AG04449 (cell line): ENCODE results near the gene PIBF1.

ENCODE experiments used
- CTCF ChIA-PET: fragments of 350-600 bp; formaldehyde crosslinking; extraction: SDS; loops from one replicate; lab custom pipeline; 2021; ENCODE audit warnings: antibody characterized with exemption; lab: Yijun Ruan, JAX
- POLR2A ChIA-PET: fragments of 400-600, 350-600 bp; formaldehyde crosslinking; extraction: SDS; loops from one replicate; lab custom pipeline; 2020; ENCODE audit warnings: antibody characterized with exemption, inconsistent platforms; lab: Yijun Ruan, JAX
- DNase-seq: peaks from one replicate; pipeline ENCODE4 v3.0.0-alpha.2; 2010; ENCODE audit warnings: low read depth, low spot score
- H3K4me3 ChIP-seq: 2 replicates; pipeline ENCODE4 v1.5.1; 2011; ENCODE audit warnings: low read depth, mild to moderate bottlenecking, control low read depth, low read length
- TF ChIP-seq, protein P1 (sequence below): IDR thresholded peaks from one replicate; pipeline ENCODE4 v1.5.1; 2011; ENCODE audit warnings: mild to moderate bottlenecking, moderate library complexity, low read length, control low read depth, inconsistent platforms; ENCODE audit not compliant: insufficient read depth; ENCODE audit errors: missing control alignments

Gene PIBF1

DNA sequence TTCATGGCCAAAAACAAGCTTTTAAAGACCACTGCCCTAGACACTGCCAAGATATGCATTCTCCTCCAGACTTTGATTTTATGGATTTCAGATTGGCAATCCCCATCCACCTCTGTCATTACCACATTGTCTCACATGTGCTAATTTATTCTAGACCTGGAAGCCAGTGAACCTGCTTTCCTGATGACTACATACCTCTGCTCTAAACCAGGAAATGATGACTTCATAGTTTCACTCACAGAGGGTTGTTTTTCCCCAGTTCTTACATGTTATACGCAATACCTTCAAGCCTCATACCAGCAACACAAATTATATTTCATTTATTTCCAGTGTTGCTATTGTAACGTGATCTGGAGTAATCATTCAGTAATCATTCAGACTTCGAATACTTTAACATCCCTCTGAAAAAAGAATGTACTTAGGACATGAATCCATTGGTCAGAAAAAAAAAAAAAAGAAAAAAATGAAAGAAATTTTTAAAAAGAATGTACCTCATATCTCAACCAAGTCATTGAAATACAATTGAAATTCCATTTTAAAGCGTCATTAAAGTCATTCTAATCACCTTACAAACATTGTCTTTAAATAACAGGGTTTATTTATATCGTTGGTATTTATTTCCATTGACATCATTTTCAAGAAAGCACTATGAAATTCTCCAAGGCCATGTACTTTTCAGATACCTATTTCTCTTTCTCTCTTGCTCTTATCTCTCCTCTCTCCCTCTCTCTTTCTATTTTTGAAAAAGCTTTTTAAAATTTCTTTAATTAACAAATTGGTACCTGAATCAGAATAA, 243.5 kb downstream of the PIBF1 start:
- ChIA-PET CTCF (no interaction called here), POLR2A (no interaction called here)
- TF ChIP-seq, protein P1, sequence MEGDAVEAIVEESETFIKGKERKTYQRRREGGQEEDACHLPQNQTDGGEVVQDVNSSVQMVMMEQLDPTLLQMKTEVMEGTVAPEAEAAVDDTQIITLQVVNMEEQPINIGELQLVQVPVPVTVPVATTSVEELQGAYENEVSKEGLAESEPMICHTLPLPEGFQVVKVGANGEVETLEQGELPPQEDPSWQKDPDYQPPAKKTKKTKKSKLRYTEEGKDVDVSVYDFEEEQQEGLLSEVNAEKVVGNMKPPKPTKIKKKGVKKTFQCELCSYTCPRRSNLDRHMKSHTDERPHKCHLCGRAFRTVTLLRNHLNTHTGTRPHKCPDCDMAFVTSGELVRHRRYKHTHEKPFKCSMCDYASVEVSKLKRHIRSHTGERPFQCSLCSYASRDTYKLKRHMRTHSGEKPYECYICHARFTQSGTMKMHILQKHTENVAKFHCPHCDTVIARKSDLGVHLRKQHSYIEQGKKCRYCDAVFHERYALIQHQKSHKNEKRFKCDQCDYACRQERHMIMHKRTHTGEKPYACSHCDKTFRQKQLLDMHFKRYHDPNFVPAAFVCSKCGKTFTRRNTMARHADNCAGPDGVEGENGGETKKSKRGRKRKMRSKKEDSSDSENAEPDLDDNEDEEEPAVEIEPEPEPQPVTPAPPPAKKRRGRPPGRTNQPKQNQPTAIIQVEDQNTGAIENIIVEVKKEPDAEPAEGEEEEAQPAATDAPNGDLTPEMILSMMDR, result no peak
- no peak overlapping the region for H3K4me3 ChIP-seq
- no peak for DNase-seq

DNA sequence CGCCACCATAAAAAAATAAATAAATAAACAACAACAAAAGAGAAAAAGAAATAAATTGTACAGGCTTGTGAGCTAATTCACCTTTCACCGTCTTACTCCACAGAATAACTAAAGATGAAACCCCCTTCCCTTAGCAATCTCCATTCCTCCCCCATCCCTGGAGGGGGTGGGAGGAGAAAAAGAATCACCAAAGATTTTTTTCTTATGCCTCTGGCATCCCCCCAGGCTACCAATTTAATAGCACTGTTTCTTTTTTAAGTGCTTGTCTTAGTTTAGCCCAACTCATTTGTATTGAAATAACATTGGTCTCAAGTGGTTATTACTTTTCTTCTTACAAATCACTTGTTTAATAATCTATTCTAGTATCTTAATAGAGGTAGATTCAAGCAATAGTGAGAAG, 253.0 kb downstream of the PIBF1 start:
- no peak overlapping the region for H3K4me3 ChIP-seq
- POLR2A ChIA-PET, result no interaction called here
- CTCF ChIA-PET, result interaction anchor here (1.1 to 1.4 kb wide), 2 partner anchors 21 to 195 kb away, joined by 3 to 4 read pairs; no protein-coding TSS in a partner anchor
- no peak for DNase-seq
- TF ChIP-seq, protein P1, result no peak

DNA sequence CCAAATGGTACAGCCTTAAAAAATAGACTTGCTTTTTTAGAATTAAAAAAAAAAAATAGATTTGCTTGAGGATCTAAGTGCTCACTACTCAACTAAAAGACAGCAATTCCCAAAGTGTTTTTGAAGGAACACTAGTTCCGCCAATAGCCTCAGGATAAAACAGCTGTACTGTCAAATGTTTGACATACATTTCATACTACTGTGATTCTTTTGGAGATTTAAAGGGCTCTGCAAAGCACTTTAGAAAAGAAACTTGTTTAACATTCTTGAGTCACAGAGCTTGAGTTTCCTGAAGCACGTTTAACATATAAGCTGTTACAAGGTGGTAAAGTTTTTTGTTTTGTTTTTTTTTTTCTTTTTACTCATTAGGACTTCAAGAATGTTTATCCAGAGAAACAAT, 253.7 kb downstream of the PIBF1 start:
- ChIA-PET POLR2A (no interaction called here), CTCF (interaction anchor here (1.4 kb wide), 1 partner anchor 196 kb away, joined by 4 read pairs; no protein-coding TSS in a partner anchor)
- TF ChIP-seq, protein P1, result no peak

DNA sequence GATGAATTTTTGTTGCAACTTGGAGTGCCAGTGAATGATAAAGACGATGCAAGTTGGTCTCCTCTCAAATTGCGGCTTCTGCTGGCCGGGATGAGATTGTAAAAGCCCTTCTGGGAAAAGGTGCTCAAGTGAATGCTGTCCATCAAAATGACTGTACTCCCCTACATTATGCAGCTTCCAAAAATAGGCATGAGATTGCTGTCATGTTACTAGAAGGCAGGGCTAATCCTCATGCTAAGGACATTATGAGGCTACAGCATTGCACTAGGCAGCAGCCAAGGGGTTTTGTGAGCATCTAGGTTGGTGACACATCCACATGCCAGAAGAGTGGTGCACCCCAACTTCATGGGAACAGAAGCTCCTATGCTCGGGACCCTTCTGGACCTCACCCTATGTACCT, 254.6 kb downstream of the PIBF1 start:
- ChIA-PET POLR2A (no interaction called here), CTCF (interaction anchor here (1.8 kb wide), 1 partner anchor 22 kb away, joined by 4 read pairs; the partner anchor contains the start of gene KLF5)
- TF ChIP-seq, protein P1, result no peak
- no peak overlapping the region for H3K4me3 ChIP-seq
- no peak for DNase-seq

More for the DNA sequence above, 253.7 kb downstream of the PIBF1 start:
- no peak for DNase-seq
- no peak overlapping the region for H3K4me3 ChIP-seq

DNA sequence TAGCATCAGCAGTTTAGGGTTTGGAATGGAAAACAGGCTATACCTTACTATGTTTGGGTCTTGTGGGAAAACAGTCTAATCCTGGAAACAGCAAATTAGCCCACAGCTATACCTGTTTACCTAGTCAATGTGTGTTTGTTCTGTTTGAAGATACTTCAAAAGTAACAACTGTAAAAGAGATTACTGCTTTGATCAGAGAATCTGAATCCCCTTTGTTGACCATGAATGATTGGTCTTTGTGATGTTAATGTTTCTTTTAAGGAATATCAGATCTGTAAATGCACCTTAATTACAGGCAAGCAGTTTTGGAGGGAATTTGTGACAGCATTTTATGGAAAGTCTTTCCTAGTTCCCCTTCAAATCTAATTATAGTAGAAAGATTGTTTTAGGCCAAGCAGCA, 256.1 kb downstream of the PIBF1 start:
- H3K4me3 ChIP-seq, result no peak overlapping the region
- POLR2A ChIA-PET, result no interaction called here
- TF ChIP-seq, protein P1, result no peak
- CTCF ChIA-PET, result no interaction called here
- DNase-seq, result no peak
